ENCODE results near the gene PITPNB.
A peak's percentile ranks its signal among the peaks of the same experiment; 100 is the strongest.

The PITPNB gene

DNA sequence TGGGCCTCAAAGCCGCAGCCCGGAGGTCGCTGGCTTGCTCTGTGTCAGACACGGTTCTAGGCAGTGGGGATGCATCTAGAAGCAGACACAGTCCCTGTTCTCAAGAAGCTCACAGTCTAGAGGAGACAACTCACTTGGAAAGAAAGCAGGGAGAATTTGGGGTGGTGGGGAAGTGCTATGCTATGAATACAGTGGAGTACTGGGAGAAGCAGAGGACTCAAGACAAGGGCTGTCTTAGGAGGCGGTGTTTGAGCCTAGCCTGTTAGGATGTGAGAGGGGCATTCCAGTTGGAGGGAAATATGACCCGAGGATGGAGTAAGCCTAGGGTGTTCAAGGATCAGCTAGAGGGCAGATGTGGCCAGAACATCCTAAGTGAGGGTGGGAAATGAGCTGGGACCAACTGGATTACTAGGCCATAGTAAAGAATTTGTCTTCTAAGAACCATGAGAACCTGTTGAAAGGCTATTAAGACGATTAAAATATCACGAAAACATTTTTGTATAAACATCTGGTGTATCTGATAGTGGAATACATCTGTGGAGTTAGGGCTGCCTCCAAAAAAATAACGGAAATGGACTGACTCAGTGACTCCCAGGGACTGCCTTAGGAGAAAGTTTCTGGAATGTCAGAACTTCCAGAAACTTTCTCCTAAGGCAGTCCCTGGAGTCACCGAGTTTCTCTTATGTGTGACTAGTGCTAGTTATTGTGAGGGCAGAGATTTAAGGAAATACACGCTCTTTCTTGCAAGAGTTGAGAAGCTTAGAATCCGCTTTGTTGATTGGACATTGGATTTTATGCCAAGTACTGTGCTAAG, 1.1 kb upstream of the PITPNB start:
- peak; percentile 75 for DNase-seq (ENCODE audit: low read depth)

DNA sequence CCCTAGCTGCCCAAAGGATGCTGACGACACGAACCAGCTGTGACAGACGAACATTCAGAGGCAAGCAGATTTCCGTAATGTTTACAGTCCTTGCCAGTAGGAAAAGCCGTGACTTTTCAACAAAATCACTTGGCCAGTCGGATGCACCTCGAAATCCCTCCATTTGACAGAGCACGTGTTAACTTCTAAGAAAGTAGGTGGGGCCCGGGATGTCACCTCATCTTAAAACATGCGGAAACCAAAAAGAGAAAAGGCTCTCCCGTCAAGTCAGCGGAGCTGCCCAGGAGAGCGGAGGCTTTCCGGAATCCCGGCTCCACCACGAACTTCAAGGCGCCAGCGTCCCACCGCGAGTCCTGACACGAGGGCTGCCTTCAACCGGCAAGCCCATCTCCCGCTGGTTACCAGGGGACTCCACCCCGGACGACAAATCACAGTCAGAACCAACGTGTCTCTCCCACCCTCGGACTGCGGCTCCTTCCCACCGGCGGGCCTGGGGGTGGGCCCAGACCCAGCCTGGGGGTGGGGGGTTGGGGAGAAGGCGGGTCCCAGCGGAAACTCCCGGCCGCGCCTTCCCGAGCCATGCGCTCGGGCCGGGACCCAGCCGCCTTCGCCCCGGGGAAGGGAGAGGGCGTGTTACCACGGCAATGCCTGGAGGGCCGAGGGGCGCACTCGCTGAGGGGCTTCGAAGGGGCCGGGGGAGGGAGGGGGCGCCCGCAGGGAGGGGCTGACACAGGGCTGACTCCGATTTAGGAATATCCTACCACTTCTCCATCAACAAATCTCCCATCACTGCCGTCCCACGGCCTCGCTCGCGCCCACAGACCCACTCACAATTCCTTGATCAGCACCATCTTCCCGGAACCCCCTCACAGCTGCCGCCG, 475 bp downstream of the PITPNB start:
- DNase-seq (ENCODE audit: low read depth), result peak; percentile 9

DNA sequence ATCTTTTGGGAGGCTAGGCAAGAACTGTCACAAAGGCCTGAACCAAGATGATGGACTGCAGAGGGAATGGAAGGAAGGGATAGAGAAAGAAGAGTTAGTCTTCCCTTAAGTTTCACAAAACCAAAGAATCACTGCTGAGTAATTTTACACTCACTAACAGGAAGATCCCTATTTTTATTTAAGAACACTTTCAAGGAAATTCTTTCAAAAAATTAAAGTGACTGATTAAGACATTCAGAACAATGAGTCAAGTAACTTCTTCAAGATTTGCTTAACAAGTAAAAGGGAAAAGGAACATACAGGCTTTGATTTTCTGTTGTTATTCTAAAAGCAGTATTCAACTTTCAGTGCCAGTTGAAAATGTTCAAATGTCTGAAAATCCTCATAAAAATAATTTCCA, 3.1 kb downstream of the PITPNB start:
- no peak for DNase-seq (ENCODE audit: low read depth)

GRCh38 chr22:27913162-27913741, 5.8 kb downstream of the PITPNB start:
- no peak for DNase-seq (ENCODE audit: low read depth)

DNA sequence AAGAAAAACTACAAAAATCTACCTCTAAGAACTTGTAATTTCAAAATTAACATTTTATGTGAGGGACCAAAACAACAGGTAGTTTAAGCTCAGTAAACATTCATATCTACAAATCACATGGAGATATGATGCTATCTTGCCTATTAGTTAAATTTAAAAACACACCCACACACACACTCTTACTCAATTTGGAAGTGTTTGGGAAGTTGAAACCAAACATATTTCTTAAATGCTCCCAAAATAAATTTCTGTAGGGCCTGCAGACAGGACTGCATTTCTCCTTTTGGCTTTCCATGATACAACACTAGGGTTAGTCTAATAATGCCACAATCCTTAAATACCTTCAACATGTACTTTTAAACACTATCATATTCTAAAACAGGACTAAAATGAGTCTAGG, 7.0 kb downstream of the PITPNB start:
- no peak for DNase-seq (ENCODE audit: low read depth)

DNA sequence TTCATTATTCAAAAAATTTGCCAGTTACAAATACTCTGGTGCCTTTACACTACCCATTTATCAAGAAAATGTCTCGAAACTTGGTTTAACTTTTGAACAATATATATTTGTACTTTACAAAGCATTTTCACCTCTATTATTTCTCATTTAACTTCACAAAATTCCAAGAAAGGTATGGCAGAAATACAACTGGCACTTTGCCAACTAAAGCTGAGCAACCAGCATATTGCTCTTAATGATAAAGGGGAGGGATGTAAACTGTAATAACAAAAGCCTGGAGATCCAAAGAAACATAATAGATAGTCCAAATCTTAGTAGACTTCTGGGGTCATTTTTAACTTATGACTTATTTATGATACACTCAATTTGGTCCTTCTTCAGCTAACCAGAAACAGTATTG, 7.7 kb downstream of the PITPNB start:
- no peak for DNase-seq (ENCODE audit: low read depth)

- peak; percentile 11 for DNase-seq (ENCODE audit: low read depth)
Measured at GRCh38 chr22:27906241-27906640, 12.8 kb downstream of the PITPNB start.

- DNase-seq (ENCODE audit: low read depth), result peak; percentile 21
Measured at GRCh38 chr22:27905653-27906052, 13.4 kb downstream of the PITPNB start.

- no peak for DNase-seq (ENCODE audit: low read depth)
Measured at GRCh38 chr22:27903805-27904473, 15.1 kb downstream of the PITPNB start.

- DNase-seq (ENCODE audit: low read depth), result no peak
Measured at GRCh38 chr22:27900153-27900552, 18.9 kb downstream of the PITPNB start.

- DNase-seq (ENCODE audit: low read depth), result no peak
Measured at GRCh38 chr22:27896245-27896644, 22.8 kb downstream of the PITPNB start.

DNA sequence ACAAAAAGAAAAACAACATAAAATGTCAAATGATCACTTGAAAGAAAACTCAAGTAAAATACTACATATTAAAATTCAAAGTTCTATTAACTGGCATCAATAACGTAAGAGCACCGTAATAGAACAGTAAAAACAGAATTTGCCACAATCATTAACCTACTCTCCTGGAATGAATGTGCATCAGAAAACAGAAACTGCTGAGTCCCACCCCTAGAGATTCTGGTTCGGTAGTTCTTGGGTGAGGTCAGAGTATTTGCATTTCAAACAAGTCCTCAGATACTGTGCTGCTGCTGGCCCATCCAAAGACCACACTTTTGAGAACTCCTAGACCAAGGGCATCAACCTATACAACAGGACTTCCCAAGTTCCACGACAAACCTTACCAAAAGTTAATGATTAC, 23.5 kb downstream of the PITPNB start:
- no peak for DNase-seq (ENCODE audit: low read depth)

DNA sequence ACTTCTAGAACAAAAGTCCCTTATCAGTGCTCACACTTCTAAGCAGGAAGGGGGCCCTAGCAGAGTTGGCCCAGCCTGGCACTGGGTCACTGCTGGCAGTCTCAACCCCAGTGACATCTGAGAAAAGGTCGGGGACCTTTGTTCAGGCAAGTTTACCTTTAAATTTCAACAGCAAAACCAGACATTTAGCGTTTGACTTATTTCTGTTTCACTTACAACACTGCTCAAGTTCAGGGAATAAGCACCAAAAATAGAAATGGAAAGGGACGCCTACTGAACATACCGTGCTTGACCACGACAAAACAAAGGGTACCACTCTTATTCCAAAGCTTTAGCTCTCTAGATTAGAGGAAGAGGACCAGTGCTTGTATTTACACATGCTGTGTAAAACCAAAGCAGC, 26.2 kb downstream of the PITPNB start:
- no peak for DNase-seq (ENCODE audit: low read depth)

- DNase-seq (ENCODE audit: low read depth), result no peak
Measured at GRCh38 chr22:27892064-27892463, 27.0 kb downstream of the PITPNB start.

DNA sequence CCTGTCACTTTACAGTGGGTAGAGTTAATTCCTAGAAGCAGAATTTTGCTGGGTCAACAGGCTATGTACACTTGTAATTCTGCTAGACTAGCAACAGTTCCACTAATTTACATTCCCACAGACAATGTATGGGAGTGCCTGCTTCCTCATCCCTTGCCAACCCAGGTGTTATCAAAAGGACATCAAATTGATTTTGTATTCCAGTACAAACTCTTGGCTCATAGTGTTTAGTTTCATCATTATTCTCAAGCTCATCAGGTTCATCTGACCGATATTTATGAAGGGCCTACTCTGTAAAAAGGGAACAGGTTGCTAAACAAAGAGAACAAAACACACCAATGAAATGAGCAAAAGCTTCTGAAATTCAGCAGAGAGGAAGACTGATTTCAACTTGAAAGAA, 30.7 kb downstream of the PITPNB start:
- no peak for DNase-seq (ENCODE audit: low read depth)

DNA sequence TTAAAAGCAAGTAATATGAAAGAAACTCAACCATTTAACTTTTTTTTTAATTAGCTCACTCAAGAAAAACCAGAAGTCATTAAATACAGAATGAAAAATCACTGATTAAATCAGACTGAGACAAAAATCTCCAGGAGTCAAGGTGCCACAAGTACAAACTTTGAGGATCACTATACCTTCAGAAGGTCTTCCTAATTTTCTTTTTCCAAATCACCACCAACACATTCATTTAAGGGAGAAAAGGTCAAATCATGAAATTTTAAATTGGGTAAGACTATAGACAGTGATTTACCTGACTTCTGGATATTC, 32.3 kb downstream of the PITPNB start:
- DNase-seq (ENCODE audit: low read depth), result no peak

DNA sequence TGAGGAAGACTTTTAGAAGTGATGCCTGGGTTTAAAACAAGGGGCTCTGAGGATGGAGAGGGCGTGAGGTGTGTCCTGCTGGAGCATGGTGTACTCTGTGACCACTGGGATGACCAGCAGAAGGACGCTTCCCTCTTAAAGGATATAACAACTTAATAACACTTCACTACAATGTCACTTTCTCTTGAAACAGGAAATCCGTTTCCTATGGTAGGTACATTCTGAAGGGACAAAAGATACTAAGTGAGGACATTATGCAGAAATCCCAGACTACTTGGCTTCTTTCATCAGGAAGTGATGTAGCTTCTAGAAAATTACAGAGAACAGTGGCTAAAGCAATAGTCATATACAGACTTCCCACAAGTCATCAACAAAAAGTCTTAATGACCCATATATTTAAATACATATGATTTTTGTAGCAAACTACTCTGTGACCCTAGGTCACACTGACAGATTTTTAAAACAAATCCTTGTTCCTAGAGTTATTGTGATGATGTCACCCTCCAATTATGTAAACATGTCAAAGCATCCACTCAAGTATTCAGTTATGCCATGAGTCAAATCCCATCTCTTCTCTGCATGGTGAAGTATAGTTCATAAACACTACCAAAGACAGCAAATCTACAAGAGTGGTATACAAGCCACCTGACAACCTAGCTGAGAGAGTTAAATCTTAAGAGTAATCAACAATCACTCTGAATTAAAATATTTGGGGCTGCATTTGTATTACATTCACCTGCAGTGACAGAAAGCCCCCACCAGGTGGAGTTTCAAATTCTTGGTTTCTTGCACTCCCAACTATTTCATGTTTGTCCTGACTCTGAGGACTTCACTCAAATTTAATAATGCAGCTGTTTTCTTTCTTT, 32.8 kb downstream of the PITPNB start:
- DNase-seq (ENCODE audit: low read depth), result peak; percentile 49

- no peak for DNase-seq (ENCODE audit: low read depth)
Measured at GRCh38 chr22:27883656-27884350, 35.3 kb downstream of the PITPNB start.

GRCh38 chr22:27882507-27883290, 36.4 kb downstream of the PITPNB start:
- DNase-seq (ENCODE audit: low read depth), result no peak

DNA sequence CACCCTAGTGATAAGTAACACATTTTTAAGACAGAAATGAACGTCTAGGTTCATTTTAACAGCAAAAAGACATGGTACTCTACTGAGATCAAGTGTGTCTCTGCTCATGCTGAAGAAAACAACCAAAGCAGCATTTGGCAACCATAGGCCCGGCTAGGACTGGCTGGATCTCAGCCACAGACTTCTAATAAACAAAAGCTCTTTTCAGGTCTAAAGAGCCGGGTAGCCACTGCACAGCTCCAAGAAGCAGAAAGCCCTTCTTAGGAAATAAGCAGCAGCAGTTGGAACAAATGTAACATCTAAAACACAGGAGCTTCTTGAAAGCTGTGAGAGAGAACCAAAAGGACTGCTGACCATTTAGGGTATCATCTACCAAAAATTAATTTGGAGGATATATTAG, 37.6 kb downstream of the PITPNB start:
- DNase-seq (ENCODE audit: low read depth), result no peak
